ENCODE measurements around the gene NOP56. TPM values are rescaled to one million over a fixed set of nuclear protein-coding genes. Genes with fewer than 3 reads are reported as not detected.

Gene NOP56, protein sequence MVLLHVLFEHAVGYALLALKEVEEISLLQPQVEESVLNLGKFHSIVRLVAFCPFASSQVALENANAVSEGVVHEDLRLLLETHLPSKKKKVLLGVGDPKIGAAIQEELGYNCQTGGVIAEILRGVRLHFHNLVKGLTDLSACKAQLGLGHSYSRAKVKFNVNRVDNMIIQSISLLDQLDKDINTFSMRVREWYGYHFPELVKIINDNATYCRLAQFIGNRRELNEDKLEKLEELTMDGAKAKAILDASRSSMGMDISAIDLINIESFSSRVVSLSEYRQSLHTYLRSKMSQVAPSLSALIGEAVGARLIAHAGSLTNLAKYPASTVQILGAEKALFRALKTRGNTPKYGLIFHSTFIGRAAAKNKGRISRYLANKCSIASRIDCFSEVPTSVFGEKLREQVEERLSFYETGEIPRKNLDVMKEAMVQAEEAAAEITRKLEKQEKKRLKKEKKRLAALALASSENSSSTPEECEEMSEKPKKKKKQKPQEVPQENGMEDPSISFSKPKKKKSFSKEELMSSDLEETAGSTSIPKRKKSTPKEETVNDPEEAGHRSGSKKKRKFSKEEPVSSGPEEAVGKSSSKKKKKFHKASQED
- 200 and 273 TPM in 2 replicates for total RNA-seq

DNA sequence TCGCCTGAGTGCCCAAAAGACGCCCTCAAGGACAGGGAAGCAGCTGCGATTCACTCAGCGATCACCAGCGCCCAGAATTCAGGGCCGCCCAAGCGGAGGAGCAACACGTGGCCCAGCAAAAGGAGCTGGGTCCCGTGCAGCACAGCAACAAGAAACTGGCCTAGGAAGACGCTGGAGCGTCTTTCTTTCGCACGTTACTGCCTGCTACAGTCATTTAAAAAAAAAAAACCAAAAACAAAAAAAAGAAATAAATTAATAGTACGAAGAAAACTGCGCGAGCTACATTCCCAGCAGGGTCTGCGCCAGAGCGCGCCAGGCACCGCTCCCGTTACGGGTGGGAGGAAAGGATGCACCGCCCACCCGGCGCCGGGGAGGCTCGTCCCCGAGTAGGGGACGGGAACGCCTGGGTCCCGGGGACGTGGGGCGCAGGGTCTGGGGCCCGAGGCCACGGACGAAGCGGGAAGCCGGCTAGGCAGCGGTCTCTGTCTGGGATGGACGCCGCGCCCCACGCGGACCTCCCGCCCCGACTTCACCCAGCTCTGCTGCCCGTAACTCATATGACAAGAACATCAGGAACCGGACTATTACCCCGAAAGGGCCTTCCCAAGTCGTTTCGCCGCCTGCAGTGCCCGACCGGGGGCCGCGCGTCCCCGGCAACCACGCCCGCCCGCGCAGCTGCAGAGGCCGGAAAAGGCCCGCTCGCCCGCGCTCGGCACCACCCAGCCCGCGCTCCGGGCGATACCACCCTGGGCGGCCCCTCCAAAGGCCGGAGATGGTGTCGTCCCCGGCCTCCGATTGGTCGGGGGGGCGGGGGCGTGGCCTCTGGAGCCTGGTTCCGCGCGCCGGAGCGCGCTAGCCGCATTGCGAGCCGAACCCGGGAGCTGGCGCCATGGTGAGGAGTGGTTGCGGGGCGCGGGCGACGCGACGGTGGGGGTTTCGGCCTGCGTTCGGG, at the start of gene NOP56:
TSS of gene NOP56 (plus strand) at position 861 of the 952 bp plus-strand sequence. CDS start at position 890, 29 bp downstream.

DNA sequence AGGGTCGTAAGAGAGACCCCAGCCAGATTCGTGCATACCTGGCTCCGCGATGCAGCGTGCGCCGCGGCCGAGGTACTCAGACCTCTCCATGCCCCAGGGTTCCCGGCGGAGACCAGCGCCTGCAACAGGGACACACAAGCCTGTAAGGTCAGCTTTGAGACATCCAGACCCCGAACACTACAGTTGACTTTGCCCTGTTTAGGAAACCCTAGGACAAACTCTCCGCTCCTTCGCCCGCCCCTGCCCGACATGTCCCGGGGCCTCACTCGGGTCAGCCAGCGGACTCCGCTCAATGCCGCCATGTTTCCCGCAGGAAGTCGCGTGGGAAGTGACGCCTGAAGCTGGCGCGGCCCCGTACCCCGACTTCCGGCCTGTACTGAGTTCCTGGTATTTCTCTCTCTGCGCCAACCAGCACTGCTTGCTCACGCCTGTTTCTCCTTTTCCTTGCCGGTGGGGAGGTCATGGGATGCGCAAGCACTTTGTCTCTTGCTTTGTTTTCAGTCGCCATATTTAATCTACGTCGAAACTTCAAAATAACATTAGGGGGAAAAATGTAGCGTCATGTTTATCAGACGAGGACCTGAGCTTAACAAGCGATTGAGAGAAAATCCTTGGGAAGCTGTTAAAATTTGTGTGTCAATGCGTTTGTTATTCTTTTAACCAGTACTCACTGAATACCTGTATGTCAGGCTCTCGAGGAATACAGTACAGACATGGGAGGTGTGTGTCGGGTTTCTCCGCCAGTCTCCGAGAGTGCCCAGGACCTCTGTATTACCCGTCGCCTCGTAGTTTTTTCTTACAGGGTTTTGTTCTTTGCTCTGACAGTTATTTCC, 11.7 kb downstream of the NOP56 start, which contains the start of gene IDH3B:
TSS of gene IDH3B (minus strand) at position 330 of the 833 bp plus-strand sequence. CDS start at position 302, 28 bp downstream.

DNA sequence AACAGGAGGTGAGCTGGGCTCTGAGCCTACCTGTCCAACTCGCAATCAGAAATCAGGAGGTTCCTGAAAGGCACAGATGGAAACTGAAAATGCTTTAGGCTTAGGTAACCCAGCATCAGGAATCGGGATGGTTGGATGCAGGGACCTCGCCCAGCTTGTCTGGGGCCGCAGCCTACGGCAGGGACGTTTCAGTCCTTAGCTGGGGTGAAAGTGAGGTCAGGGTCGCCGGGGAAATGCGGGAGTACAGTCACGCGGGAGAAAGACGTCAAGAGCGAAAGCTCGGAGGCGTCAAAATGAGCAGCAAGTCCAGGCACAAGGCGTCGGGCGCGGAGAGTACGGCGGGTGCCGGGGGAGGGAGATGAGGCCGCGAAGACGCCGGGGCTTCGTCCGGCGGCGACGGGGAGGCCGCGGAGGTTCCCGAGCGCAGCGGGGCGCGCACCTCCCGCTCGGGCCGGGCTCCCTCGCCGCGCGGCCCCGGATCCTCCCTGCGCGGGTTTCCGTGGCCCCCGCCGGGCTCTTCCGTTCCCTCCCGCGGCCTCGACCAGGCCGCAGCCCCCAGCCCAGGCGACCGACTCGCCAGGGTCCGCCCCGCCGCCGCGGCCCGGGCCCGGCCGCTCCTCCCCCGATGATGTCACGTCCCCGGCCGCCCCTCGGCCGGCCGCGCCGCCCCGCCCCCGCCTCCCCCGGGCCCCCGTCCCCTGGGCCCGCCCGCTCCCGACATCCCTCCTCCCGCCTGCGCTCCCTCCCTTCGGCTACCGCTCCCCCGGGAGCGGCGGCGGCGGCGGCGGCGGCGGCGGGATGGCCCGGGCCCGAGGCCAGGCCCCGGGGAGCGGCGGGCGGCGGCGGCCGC, 39.8 kb downstream of the NOP56 start, which contains the start of gene EBF4:
TSS of gene EBF4 (plus strand) at position 745 of the 850 bp plus-strand sequence. CDS start 866 bp downstream, outside the sequence.

Small RNA genes lying within 50 kb of the gene (small RNA-seq; reads per million reads assigned to genes)
- gene SNORA51 (not detected), gene SNORD110 (not detected), gene SNORD56 (not detected), gene SNORD57 (not detected), gene SNORD86 (not detected)

Other genes starting within 250 kb of the NOP56 start
- gene SNRPB, start 181.8 kb upstream of the NOP56 start, total RNA-seq = 237 and 320 TPM in 2 replicates
- gene ZNF343, start 143.7 kb upstream of the NOP56 start, total RNA-seq = 12.6 and 12.8 TPM in 2 replicates
- not detected in 2 replicates for gene TMC2, start 116.1 kb upstream of the NOP56 start, total RNA-seq
- gene IDH3B, start 11.6 kb downstream of the NOP56 start, total RNA-seq = 86.9 and 87.8 TPM in 2 replicates
- gene EBF4, start 40.1 kb downstream of the NOP56 start, total RNA-seq = 0.53 and 1.0 TPM in 2 replicates
- gene CPXM1, start 148.0 kb downstream of the NOP56 start, total RNA-seq = 0.13 and 0.14 TPM in 2 replicates
- not detected in 2 replicates for gene C20orf141, start 162.4 kb downstream of the NOP56 start, total RNA-seq
- not detected in 2 replicates for gene TMEM239, start 163.7 kb downstream of the NOP56 start, total RNA-seq
- 13.6 and 16.6 TPM in 2 replicates for gene PCED1A, start 188.0 kb downstream of the NOP56 start, total RNA-seq
- 29.1 and 29.5 TPM in 2 replicates for gene VPS16, start 188.1 kb downstream of the NOP56 start, total RNA-seq
- gene PTPRA, start 220.8 kb downstream of the NOP56 start, total RNA-seq = 48.3 and 61.7 TPM in 2 replicates